GM19099 (cell line): ENCODE data around the gene SPTLC3.

Experiments used
- POLR2A ChIP-seq: IDR thresholded peaks from 3 replicates; pipeline ENCODE4 v1.6.1; 2011; ENCODE audit warnings: low read depth; ENCODE audit not compliant: insufficient read length; ENCODE audit errors: extremely low read depth

SPTLC3 gene

GRCh38 chr20:13017235-13017634 is 8.5 kb downstream of the SPTLC3 start:
- TF ChIP-seq POLR2A, result no peak

- no peak for TF ChIP-seq POLR2A
Observed at GRCh38 chr20:13017883-13018535, 9.2 kb downstream of the SPTLC3 start.

- no peak for TF ChIP-seq POLR2A
Observed at GRCh38 chr20:13021205-13021970, 12.6 kb downstream of the SPTLC3 start.

- TF ChIP-seq POLR2A, result no peak
Observed at GRCh38 chr20:13022401-13023155, 13.8 kb downstream of the SPTLC3 start.

- TF ChIP-seq POLR2A, result no peak
Observed at GRCh38 chr20:13024596-13024995, 15.8 kb downstream of the SPTLC3 start.

GRCh38 chr20:13025181-13025580 is 16.4 kb downstream of the SPTLC3 start:
- TF ChIP-seq POLR2A, result no peak

- TF ChIP-seq POLR2A, result no peak
Observed at GRCh38 chr20:13028001-13028400, 19.2 kb downstream of the SPTLC3 start.

- no peak for TF ChIP-seq POLR2A
Observed at GRCh38 chr20:13028673-13029072, 19.9 kb downstream of the SPTLC3 start.

GRCh38 chr20:13029687-13030375 is 21.1 kb downstream of the SPTLC3 start:
- TF ChIP-seq POLR2A, result no peak

- TF ChIP-seq POLR2A, result no peak
Observed at GRCh38 chr20:13031751-13032150, 23.0 kb downstream of the SPTLC3 start.

GRCh38 chr20:13034115-13034514 is 25.3 kb downstream of the SPTLC3 start:
- TF ChIP-seq POLR2A, result no peak

GRCh38 chr20:13034936-13035335 is 26.2 kb downstream of the SPTLC3 start:
- no peak for TF ChIP-seq POLR2A

- TF ChIP-seq POLR2A, result no peak
Observed at GRCh38 chr20:13035399-13036152, 26.8 kb downstream of the SPTLC3 start.

- no peak for TF ChIP-seq POLR2A
Observed at GRCh38 chr20:13037727-13038126, 29.0 kb downstream of the SPTLC3 start.

- TF ChIP-seq POLR2A, result no peak
Observed at GRCh38 chr20:13041574-13042457, 33.0 kb downstream of the SPTLC3 start.
